D341Med (cell line): ENCODE measurements around the gene PNCK.
"Not testable (repeated sequence)": the region's sequence is repeated elsewhere in the genome, so short reads cannot be mapped to it uniquely, and the experiment has no call there.

Experiments
- DNase-seq: peaks from one replicate; pipeline ENCODE4 v3.0.0; 2012; ENCODE audit warnings: low spot score

PNCK gene

DNA sequence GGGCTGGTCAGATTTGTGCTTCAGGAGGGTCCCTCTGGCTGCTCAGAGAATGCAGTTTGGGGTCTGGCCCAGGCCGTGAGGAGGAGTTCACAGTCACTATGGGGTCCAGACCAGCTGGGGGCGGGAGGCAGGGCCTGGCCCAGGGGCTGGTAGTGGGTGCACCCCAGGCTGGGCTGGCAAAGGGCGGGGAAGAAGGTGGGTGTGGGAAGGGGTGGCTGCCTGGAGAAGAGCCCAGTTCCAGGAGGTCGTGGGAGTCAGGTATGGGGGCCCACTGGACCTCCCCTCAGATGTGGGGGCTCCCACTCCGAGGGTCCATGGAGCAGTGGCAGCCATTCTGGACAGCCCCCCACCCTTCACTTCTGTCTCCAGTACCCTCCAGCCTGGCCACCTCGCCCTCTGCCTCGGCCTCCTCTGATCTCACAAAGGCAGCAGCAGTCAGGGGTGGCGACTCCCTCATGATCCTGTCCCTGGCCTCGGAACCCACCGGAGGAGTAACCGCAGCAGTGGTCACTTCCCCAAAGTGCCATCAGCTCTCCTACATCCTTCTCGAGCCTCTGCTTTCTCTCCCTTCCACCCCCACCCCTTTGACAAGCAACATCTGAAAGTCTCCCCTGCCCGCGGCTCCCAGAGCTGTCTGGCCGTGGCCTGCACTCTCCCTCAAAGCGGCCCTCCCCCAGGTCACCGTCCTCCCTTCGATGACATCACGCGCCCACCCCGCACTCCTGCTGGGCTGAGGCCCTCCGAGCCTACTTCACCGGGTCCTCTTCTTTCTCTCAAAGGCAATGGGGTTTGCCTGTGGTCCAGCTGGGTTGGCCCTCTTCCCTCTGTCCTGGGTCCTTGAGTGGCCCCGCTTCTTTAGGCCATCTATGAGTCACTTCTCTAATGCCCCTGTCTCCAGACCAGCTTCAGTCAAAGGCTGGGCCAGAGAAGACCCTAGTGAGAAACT, 12.4 kb upstream of the PNCK start:
- no peak for DNase-seq

DNA sequence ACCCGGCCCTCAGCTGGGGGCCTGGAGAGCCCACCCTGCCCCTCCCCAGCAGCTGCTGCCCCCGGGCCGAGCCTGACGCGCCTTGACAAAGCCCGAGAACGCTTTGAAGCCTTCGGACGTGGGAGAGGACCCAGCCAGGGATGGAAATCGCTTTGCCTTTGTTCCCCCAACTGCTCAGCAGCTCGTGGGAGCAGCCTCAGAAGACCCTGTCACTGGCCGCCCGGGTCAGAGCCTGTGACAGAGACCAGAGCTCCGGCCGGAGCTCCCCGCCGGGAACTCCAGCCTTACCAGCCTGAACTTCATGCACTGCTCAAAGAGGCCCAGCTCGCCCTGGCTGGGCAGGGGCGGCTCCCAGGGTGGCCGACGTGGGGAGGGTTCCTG, 11.5 kb upstream of the PNCK start:
- no peak for DNase-seq

DNA sequence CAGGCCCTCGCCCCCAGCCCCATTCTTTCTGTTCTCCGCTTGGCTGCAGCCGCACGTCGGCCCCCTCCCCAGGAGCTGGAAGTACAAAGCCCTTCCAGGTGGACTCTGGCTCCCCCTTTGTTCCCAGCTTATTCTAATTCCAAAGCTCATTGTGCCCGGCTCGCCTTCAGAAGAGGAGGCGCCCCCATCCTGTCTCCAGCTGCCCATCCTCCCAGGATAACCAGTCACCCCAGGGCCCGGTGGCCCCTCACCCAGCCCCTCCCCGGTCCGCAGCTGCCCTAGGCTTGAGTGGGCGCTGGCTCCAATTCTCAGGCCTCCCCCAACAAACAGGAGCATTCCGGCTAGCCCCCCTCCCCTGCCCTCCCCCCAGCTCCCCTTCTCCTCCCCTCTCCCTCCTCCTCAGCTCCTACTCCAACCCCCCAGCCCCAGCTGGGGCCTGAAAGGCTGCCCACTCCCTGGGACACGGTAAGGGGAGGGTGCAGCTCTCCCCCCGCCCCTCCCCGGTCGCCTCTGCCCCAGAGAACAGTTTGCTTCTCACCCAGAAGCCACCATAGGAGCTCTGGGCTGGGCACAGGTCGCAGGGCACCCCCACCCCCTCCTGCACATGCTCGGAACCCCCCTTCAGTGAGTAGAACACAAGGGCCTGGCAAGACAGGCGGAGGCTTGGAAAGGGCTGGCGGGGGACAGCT, 11.0 kb upstream of the PNCK start:
- no peak for DNase-seq

DNA sequence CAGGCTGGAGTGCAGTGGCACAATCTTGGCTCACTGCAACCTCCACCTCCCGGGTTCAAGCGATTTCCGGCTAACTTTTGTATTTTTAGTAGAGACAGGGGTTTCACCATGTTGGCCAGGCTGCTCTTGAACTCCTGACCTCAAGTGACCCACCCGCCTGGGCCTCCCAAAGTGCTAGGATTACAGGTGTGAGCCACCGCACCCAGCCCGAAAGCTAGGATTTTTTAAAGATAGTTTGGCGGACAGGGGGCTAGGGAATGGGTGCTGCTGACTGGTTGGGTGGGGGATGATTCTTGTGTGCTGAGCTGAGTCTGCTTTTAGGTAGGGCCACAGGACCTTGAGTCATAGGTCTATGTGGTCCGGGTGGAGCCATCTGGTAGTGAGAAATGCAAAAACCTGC, 9.9 kb upstream of the PNCK start:
- DNase-seq: not testable (repeated sequence)

DNA sequence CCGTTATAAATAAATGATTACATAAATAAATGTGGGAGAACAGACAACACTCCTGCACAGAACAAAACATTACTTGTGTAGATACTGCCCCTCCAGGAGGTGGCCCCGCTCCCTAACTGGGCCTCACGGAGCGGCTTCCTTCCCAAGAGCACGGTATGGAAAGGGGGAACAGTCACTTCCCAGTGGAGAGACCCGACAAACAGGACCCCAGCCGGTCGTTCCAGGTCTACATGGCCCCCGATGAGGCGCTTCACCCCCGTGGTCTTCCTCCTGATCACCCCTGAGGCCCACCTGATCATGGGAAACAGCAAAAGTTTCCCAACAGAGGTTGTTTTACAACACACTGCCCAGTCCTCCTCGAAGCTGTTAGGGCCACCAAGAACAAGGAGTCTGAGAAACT, 7.6 kb upstream of the PNCK start:
- DNase-seq: no peak

DNA sequence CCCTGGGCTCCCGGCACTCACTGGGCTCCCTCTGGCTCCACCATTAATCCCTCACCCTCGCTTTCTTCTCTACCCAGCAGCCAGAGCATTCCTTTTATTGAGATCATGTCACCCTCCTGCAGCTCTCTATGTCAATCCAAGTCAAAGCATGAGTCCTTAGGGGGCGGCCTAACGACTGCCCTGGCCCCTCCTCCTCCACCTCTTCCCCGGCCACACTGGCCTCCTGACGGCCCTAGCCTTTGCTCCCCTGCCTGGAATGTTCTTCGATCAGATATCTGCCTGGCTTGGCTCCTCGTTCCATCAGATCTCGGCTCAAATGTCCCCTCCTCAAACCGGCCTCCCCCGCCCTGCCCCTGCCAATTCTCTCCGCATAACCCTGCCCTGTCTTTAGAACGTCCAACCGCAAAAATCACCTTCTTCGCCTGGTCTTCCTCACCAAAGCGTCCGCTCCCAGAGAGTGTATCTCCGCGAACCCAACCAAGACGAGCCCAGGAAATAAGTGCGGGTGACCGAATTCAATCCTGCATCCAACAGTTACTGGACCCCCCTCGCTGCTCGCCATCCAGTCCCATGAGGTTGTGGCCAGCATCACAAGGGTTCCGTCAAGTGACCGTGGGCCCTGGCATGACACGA, 722 bp upstream of the PNCK start:
- DNase-seq: no peak

DNA sequence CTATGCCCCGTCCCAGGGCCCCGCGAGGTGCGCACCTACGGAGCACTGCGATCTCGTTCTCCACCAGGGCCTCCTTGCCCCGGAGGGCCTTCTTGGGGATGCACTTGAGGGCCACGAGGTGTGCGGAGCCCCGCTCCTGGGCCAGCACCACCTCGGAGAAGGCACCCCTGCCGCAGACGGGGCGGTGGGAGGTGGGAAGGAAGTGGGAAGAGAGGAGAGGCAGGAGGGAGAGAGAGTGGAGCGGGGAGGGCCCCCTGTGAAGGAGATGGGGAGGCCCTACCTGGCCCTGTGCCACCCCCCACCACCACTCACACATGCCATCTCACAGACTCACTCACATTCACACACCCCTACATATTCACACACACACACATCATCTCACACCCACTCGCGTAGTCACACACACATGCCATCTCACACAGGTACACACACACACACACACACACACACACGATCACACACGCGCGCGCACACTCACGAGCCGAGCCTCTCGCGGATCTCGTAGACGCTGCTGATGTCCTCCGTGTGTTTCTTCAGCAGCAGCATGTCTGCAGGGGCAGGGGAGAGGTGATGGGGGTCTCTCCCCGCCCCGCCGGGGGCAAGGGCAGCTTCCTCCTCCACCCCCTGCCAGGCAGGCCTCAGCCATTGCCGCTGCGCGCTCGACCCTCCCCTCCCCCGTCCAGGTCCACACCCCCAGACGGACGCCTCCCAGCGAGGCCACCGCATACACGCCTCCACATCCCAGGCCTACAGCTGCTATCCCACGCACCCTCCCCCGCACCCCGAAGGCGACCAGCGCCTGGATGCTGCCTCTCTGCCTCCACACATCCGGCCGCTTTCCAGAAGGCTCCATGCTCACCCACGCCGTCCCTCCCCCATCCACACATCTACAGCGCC, 834 bp downstream of the PNCK start:
- no peak for DNase-seq

DNA sequence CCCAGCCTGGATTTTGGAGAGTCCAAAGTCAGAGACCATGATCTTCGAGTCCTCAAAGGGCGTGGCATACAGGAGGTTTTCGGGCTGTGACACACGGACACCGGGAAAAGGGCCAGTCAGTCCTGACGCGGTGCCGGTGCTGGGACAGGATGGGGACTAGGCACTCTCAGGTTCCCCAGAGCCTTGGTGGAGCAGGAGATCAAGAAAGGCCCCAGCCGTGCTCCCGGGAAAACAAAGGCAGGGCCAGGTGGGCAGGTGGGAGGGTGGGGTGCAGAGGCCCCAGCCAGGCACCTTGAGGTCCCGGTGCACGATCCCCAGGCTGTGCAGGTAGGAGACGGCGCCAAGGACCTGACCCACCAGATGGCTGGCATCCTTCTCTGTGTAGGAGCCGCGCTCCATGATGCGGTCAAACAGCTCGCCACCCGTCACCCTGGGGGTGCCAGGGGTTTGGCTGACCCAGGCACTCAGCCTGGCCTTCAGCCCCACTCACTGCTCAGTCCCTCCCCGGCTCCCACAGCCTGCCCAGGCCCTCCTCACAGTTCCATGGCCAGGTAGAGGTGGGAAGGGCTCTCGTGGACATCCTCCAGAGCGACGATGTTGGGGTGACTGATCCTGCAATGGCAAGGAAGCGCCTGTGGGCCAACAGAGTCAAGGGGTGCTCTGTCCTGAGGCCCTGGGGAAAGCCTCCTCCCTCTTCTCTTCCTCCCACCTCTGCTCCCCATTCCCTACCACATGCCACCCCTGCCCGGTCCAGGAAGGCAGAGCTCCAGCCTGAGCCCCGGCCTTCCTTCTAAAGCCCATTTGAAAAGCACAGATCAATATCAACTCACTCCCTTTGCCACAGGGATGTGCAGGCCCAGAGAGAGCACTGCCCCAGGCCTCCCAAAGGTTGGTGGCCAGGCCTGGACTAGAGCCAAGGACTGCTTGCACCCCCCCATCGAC, 1.8 kb downstream of the PNCK start:
- DNase-seq: no peak

DNA sequence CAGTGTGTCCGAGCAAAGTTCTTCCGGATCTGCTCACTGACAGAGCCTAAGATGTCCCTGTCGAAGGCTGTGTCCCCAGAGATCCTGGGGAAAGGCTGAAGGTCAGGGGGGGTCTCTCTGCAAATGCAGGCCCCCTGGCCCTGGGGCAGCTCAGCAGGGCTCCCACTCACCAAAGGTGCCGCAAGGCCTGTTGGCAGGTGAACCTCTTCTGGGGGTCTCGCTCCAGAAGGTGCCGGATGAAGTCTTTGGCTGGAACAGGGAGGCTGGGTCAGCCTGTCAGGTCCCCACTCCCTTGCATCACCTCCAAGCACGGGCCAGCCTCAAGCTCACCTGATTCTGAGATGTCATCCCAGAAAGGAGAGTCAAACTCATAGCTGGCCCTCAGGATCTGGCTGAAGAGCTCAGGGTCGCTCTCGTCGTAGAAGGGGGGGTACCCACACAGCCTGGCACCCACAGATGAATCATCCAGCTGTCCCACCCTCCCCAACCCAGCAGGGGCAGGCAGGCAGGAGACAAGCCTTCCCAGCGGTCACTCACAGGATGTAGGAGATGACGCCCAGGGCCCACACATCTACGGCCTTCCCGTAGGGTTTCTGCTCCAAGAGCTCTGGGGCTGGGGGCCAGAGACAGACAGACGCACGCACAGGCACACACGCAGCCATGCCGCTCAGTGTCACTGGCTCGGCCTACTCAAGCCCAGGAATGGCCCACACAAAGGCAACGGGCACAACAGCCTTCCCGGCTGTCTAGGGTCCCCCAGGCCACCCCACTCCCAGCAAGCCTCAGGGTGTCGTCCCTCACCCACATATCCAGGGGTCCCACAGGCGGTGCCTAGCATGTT, 2.6 kb downstream of the PNCK start:
- DNase-seq: no peak

DNA sequence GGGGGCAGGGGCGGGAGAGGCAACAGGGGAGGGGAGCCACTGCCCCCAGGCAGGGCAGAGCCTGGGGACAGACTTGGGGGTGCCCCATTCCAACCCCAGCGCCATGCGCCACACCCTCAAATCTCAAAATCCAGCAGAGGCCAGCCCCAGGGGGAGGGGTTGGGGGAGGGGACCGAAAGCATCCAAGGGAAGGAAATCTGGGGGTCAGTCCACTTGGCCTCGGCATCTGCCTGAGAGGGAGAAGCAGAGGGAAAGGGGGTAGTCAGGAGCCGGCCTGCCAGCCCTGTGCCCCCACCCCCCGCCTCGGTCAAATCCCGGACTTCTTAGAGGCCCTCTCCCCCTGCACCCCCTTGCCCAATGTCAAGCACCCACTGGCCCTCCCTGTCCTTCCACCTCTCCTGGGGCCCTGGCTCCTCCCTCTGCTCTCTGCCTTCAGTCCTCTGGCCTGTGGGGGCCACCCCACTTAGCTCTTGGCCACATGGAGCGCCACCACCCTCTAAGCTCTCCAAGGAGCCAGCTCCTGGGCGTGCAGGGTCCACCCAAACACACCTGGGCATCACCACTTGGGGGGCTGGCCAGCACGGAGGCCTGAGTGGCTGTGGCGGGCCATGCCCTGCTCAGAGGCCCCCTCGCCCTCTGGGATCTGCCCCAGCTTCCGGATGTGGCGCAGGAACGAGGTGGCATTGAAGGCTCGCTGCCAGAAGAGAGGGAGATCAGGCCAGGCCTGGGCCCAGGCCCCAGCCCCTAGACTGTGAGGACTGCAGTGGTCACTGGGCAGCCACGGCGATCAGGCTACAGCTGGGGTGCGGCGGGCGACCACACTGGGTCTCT, 3.5 kb downstream of the PNCK start:
- DNase-seq: no peak

DNA sequence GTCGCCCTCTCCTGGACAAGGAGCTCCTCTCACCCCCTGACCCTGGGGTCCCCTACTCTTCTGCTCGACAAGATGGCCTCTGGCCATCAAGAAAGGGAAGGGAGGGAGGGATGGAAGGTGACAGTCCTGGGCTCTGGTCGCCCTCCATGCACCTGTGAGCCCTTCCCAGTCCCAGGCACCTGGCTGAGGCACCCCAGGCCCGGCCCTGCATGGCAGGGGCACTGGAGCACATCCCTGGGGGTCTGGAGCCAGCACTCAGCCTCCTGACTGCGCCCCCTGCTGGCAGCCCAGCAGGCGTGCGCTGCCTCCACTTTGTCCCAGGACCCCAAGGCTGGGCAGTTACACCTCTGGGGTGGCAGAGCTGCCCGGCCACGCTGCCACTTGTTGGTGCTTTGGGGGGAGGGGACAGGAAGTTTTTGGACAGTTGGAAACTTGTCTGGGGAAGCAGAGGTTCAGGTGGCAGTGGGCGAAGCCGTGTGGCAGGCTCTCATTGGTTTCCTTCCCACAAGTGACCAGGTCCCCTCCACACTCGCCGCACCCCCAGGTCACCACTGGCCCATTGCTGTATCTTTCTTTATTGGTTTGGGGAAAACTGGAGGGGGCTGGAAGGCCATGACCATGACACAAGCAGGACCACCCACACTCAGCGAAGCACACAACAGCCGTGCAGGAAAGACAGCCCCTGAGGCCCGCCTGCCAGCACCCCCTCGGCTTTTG, 4.3 kb downstream of the PNCK start:
- DNase-seq: peak; percentile 77

DNA sequence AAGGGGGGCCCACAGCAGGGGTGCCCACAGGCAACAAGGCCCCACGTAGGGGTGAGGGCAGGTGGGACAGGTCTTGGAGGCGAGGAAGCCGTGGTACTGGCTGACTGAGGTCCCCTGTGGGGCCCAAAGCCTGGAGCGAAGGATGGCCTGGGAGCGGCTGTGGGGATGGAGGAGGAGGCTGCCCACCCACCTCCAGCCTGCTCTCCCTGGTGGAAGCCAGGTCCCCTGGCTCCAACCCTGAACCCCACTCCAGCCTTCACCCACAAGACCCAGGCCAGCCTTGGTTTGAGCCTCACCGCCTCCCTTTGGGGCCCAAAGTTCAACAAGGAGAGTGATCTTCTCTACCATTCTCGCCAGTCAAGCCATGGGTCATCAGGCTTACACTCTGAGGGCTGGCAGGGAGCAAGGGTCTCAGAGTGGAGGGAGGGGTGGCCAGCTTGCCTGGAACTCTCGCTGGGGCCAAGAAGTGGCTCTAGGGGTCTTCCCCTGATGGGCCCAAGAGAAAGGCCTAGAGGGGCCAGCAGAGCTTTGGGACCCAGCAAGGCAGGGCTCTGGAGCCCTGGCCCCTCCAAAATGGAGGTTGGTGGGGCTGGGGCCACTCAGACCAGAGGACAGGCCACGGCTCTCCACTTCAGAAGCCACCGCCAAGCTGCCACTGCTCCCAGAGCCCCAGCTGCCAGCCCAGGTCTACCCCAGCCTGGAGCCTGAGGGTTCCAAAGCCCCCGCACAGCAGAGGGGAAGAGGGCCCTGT, 5.0 kb downstream of the PNCK start:
- DNase-seq: no peak

DNA sequence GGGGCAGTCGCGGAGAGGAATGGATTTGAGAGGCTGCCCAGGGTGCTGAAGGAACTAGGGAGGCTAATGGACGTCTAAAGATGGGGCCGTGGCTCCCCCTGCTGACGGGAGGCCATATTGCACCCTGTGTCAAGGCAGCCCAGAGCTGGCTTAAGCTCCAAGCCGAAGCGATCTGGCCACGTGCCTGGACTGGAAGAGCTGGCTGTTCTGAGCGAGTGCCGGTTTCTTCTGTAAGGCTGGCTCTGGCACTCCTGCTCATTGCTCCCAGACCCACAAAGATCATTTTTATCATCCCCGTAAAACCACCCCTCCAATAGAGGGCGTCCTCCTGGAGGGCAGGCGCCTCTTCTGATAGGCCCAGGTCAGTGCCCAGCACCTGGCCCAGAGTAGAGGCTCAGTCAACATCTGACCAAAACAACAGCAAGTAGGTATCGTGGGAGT, 5.6 kb downstream of the PNCK start:
- peak; percentile 83 for DNase-seq

DNA sequence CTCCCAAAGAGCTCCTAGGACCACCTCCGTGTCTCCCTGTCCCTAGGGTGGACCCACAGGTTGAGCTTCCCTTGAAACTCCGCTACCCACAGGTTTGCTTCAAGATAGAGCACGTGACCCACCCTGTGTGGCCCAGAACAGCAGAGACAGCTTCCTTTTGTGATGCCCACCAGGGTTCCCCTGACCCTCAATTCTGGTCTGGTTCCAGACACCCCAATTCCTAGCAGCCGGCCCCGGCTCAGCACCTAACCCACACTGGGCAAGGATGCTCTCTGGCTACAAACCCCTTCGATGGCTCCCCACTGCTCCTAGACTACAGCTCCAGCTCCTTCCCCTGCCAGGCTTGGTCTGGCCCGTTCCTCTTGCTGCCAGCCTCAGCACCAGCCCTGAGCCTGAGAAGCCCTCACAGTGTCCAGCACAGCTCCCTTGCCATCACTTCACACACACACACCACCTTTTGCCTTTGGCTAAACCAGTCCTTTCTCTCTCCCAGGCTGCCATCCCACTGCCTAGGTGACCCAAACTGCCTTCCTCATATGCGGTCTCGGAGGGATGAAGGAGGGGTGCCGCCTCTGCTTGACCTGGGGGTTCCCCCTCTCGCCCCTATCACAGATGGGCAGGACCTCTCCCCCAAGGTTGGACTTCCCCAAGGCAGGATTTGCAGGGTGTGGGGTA, 6.2 kb downstream of the PNCK start:
- no peak for DNase-seq

DNA sequence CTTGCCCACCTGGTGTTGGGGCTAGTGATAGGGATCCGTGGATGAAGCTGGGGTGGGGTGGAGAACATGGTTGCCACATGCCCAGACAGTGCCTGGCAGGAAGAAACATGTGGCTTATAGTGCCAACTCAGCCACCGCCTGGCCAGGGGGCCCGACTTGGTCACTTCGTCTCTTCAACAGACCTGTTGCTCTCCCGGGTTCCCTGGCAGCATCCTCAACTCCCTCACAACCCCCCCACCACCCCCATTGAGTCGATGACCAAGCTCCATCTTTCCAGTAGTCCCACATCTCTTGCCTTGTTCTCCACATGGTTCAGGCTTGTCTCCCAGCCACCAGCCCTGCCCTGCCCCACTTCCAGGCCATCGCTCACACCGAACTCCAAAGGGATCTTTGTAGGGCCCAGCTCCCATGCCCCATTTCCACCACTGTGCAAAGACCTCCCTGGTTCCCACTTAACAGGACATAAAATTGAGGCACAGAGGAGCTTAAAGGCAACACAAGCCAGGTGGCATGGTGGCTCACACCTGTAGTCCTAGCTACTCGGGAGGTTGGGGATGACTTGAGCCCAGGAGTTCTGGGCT, 7.8 kb downstream of the PNCK start:
- DNase-seq: no peak

DNA sequence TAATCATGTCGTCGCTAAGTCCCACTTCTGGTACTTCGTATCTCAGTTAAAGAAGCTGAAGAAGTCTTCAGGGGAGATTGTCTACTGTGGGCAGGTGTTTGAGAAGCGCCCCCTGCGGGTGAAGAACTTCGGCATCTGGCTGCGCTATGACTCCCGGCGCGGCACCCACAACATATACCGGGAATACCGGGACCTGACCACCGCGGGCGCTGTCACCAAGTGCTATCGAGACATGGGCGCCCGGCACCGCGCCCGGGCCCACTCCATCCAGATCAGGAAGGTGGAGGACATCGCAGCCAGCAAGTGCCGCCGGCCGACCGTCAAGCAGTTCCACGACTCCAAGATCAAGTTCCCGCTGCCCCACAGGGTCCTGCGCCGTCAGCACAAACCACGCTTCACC, 11.3 kb downstream of the PNCK start:
- DNase-seq: no peak

DNA sequence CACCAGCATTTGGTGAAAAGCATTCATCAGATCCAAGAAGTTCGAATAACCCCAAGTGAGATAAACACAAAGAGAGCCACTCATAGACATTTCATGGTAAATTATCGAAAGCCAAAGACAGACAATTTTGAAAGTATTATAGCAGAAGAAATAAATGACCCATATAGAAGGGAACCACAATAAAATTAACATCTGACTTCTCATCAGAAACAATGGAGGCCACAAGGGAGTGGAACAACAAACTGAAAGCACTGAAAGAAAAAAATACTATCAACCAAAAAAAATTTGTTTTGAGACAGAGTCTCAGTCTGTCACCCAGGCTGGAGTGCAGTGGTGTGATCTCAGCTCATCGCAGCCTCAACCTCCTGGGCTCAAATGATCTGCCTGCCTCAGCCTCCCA, 14.3 kb downstream of the PNCK start:
- no peak for DNase-seq
